Endothelial cell of umbilical vein (primary cell): ENCODE data around the gene PAK5. TPM values are rescaled to one million over a fixed set of nuclear protein-coding genes. Genes with fewer than 3 reads are reported as not detected.

Experiments used
- BruUV-seq: library from RNA; stranded (reverse); fragments of 400-500 nt; replicated peaks from 2 replicates; lab custom pipeline; 2021; lab: Mats Ljungman, UMichigan
- CTCF ChIA-PET: fragments of 300-600, 350-600 bp; sonication (Branson Sonifier 250); formaldehyde crosslinking; loops from one replicate; lab custom pipeline; 2021; ENCODE audit warnings: antibody characterized with exemption, inconsistent platforms; lab: Charles Lee
- POLR2A ChIA-PET: fragments of 300-600, 350-600 bp; sonication (Branson Sonifier 250); formaldehyde crosslinking; loops from one replicate; lab custom pipeline; 2021; ENCODE audit warnings: antibody characterized with exemption, inconsistent platforms; lab: Charles Lee
- DNase-seq: peaks from one replicate; pipeline ENCODE4 v3.0.0-alpha.2; 2011; ENCODE audit warnings: low read depth, low spot score
- FAIRE-seq: peaks from 2 replicates; lab custom pipeline; 2011; peaks lifted over from hg19 to GRCh38; lab: Jason Lieb, UNC
- H2AFZ ChIP-seq: 2 replicates; pipeline ENCODE4 v1.6.0; 2012; ENCODE audit warnings: low read depth, low read length, control low read depth, inconsistent platforms
- H3K27ac ChIP-seq: 2 replicates; pipeline ENCODE4 v1.5.1; 2011; ENCODE audit warnings: low read depth, mild to moderate bottlenecking, control low read depth, low read length, moderate library complexity; ENCODE audit not compliant: insufficient read depth
- H3K27me3 ChIP-seq, 2 experiments: 2 replicates each; pipeline versions ENCODE4 v1.6.0 to v1.6.1; 2011; ENCODE audit warnings: low read length in 2 of 2, mixed read lengths in 1 of 2; ENCODE audit not compliant: control insufficient read depth in 2 of 2, insufficient read depth in 2 of 2
- H3K36me3 ChIP-seq, 2 experiments: 2 replicates in 1 of 2; 3 replicates in 1 of 2; pipeline ENCODE4 v1.5.1; 2011; ENCODE audit warnings: low read length in 2 of 2, mild to moderate bottlenecking in 1 of 2, moderate library complexity in 1 of 2; ENCODE audit not compliant: control insufficient read depth in 2 of 2, insufficient read depth in 2 of 2; ENCODE audit errors: extremely low read depth in 1 of 2
- H3K4me1 ChIP-seq: 3 replicates; pipeline ENCODE4 v1.5.1; 2011; ENCODE audit warnings: mild to moderate bottlenecking, low read length; ENCODE audit not compliant: control insufficient read depth, insufficient read depth; ENCODE audit errors: extremely low read depth
- H3K4me2 ChIP-seq: 2 replicates; pipeline ENCODE4 v1.6.1; 2011; ENCODE audit warnings: low read length, control low read depth, mixed read lengths; ENCODE audit not compliant: insufficient read depth
- H3K4me3 ChIP-seq, 3 experiments: fragments of 200-600 bp in 1 of 3; sonication (generic), shearing (Covaris generic) in 1 of 3; replicated peaks in 1 of 3; 2 replicates each; pipeline ENCODE4 v1.5.1; 2011 to 2016; ENCODE audit warnings: control low read depth in 3 of 3, low read length in 3 of 3, mild to moderate bottlenecking in 2 of 3, inconsistent platforms in 1 of 3, low read depth in 1 of 3, moderate library complexity in 1 of 3; ENCODE audit not compliant: insufficient read depth in 1 of 3
- H3K79me2 ChIP-seq: 2 replicates; pipeline ENCODE4 v1.6.0; 2012; ENCODE audit warnings: low read length, inconsistent platforms; ENCODE audit not compliant: control insufficient read depth, insufficient read depth
- H3K9ac ChIP-seq: replicated peaks from 2 replicates; pipeline ENCODE3; 2011; ENCODE audit warnings: low read length, control low read depth; ENCODE audit not compliant: insufficient read depth; ENCODE audit errors: extremely low read depth
- H3K9me1 ChIP-seq: replicated peaks from 3 replicates; pipeline ENCODE4 v1.6.0; 2011; ENCODE audit warnings: mild to moderate bottlenecking, low read length; ENCODE audit not compliant: control insufficient read depth, insufficient read depth; ENCODE audit errors: extremely low read depth
- H3K9me3 ChIP-seq: replicated peaks from 2 replicates; pipeline ENCODE4 v1.5.1; 2012; ENCODE audit warnings: low read length, inconsistent platforms; ENCODE audit not compliant: control insufficient read depth, insufficient read depth
- H4K20me1 ChIP-seq: replicated peaks from 2 replicates; pipeline ENCODE3; 2011; ENCODE audit warnings: mild to moderate bottlenecking, low read length; ENCODE audit not compliant: control insufficient read depth, insufficient read depth; ENCODE audit errors: extremely low read depth
- CTCF ChIP-seq, 2 donors: IDR thresholded peaks; 1 replicate in 1 of 2; 2 replicates in 1 of 2; pipeline ENCODE4 v1.5.1; 2011; ENCODE audit warnings: low read length in 2 of 2, mild to moderate bottlenecking in 2 of 2, moderate library complexity in 2 of 2, control low read depth in 1 of 2, inconsistent platforms in 1 of 2, low read depth in 1 of 2; ENCODE audit not compliant: insufficient read depth in 1 of 2; ENCODE audit errors: extremely low read depth in 1 of 2
- EZH2 ChIP-seq: IDR thresholded peaks from 2 replicates; pipeline ENCODE4 v1.6.1; 2012; ENCODE audit warnings: borderline replicate concordance, low read depth, mild to moderate bottlenecking, moderate library complexity, low read length, inconsistent platforms; ENCODE audit not compliant: severe bottlenecking
- FOS ChIP-seq: IDR thresholded peaks from 2 replicates; pipeline ENCODE4 v1.6.1; 2011; ENCODE audit warnings: mild to moderate bottlenecking, low read length, moderate library complexity, borderline replicate concordance; ENCODE audit not compliant: insufficient read depth
- GATA2 ChIP-seq: IDR thresholded peaks from 2 replicates; pipeline ENCODE4 v1.7.0; 2011; ENCODE audit warnings: low read depth, mild to moderate bottlenecking, moderate library complexity, mixed read lengths, low read length; ENCODE audit not compliant: insufficient read length, insufficient read depth
- JUN ChIP-seq: IDR thresholded peaks from 2 replicates; pipeline ENCODE4 v1.6.1; 2011; ENCODE audit warnings: borderline replicate concordance, low read depth; ENCODE audit not compliant: insufficient read length, insufficient read depth
- MAX ChIP-seq: IDR thresholded peaks from 2 replicates; pipeline ENCODE4 v1.6.1; 2011; ENCODE audit not compliant: insufficient read depth, insufficient read length
- MYC ChIP-seq: IDR thresholded peaks from one replicate; pipeline ENCODE4 v1.6.1; 2011; ENCODE audit warnings: mild to moderate bottlenecking, low read depth, low read length
- POLR2A ChIP-seq: IDR thresholded peaks from 2 replicates; pipeline ENCODE4 v1.6.1; 2012; ENCODE audit warnings: low read depth, mild to moderate bottlenecking, control low read depth, low read length
- POLR2AphosphoS5 ChIP-seq: IDR thresholded peaks from 2 replicates; pipeline ENCODE4 v1.6.1; 2012; ENCODE audit warnings: low read depth, mild to moderate bottlenecking, control low read depth, low read length, moderate library complexity; ENCODE audit not compliant: insufficient read depth
- dilution Hi-C: fragments of 300-500 bp; cut with MboI; formaldehyde crosslinking; loops from one replicate; pipeline ENCODE4 v1.15.0; 2019; ENCODE audit warnings: low sequenced_read_pairs; ENCODE audit not compliant: extremely low pct_ligation_motif_present
- intact Hi-C: fragments of 100-400 bp; cut with micrococcal nuclease; formaldehyde crosslinking; loops from one replicate; pipeline ENCODE4 v1.10.0; 2022
- polyA plus RNA-seq, 4 experiments: library from polyadenylated mRNA; depleted of rRNA in 3 of 4; stranded (reverse) in 3 of 4; unstranded in 1 of 4; fragments of >200 nt; gene quantifications; 2 replicates each; pipeline versions ENCODE4 v1.2.1 to v1.2.3, GENCODE V29; 2011 to 2012; ENCODE audit warnings: missing spikeins in 1 of 4
- total RNA-seq: library from RNA; stranded (reverse); gene quantifications from 2 replicates; pipeline ENCODE4 v1.2.3, GENCODE V29; 2021

PAK5 gene
- total and polyA plus RNA-seq, 2 donors (not counting 3 experiments of a cell fraction or from before 2014, with no cell fraction given) = not detected

- POLR2A ChIA-PET = no interaction called here
- no peaks in the 10 kb centered on the region for H3K79me2 ChIP-seq
- DNase-seq = no peak
- H3K4me1 ChIP-seq = no peaks in the 10 kb centered on the region
- H3K4me2 ChIP-seq = no peak overlapping the region
- no peak overlapping the region for H3K9ac ChIP-seq
- BruUV-seq = no TSS peak
- H3K27ac ChIP-seq = no peak overlapping the region
- H3K4me3 ChIP-seq = no peak overlapping the region
- no peaks in the 10 kb centered on the region for H3K9me1 ChIP-seq
- H3K27me3 ChIP-seq = no peaks in the 10 kb centered on the region
- CTCF ChIA-PET = interaction anchor here (1.1 to 1.4 kb wide), 2 partner anchors 11 to 116 kb away, joined by 3 to 4 read pairs; no protein-coding TSS in a partner anchor
- no peaks in the 10 kb centered on the region for H3K9me3 ChIP-seq
- H3K36me3 ChIP-seq = no peaks in the 10 kb centered on the region
- intact Hi-C loops (no loop called here), dilution Hi-C loops (no loop called here)
- H4K20me1 ChIP-seq = no peaks in the 10 kb centered on the region
- no peak overlapping the region for H2AFZ ChIP-seq
- no peak for FAIRE-seq
- TF ChIP-seq POLR2AphosphoS5 (no peak), CTCF (IDR thresholded peaks at IDR 0.05; ENCODE audit: extremely low read depth in 1 of 2, insufficient read depth in 1 of 2, low read depth in 1 of 2, low read length in 2 of 2) (no peak), MAX (no peak), FOS (no peak), POLR2A (no peak), GATA2 (no peak), MYC (no peak), EZH2 (no peak), JUN (no peak)
These were observed 345.1 kb downstream of the PAK5 start for GRCh38 chr20:9493803-9494202.
